ENCODE results near the gene SLC2A1. TPM values are rescaled to one million over a fixed set of nuclear protein-coding genes. Genes with fewer than 3 reads are reported as not detected.

Gene SLC2A1
- total and polyA plus RNA-seq, 9 of the 15 experiments (the other 6 are each of a cell fraction or from before 2014, with no cell fraction given), result 12.6 to 153 (median 48.0) TPM

GRCh38 chr1:42924082-42924850, 34.4 kb downstream of the SLC2A1 start (continued):
- TF ChIP-seq CREB5 (CRISPR knock-in tag; IDR thresholded peaks at IDR 0.05) (no peak), CC2D1A (IDR thresholded peaks at IDR 0.05) (peak; percentile 19; the same call in 1 of the 2 replicates), YY1 (IDR thresholded peaks at IDR 0.05; ENCODE audit: borderline replicate concordance in 1 of 3, control insufficient read depth in 1 of 3, extremely low read depth in 1 of 3, insufficient read depth in 3 of 3, insufficient read length in 1 of 3, insufficient replicate concordance in 2 of 3, low read depth in 1 of 3, low read length in 2 of 3) (peak; percentile 50 to 93 (median 89)), MTF1 (CRISPR knock-in tag; IDR thresholded peaks at IDR 0.05; ENCODE audit: borderline replicate concordance) (no peak), ZFX (CRISPR knock-in tag; IDR thresholded peaks at IDR 0.05) (peak; percentile 53), PHF20 (IDR thresholded peaks at IDR 0.05; ENCODE audit: partially characterized antibody) (peak; percentile 52), HNRNPLL (IDR thresholded peaks at IDR 0.05; ENCODE audit: low read depth, low read length, poor library complexity, severe bottlenecking) (peak; percentile 55), NCOA1 (IDR thresholded peaks at IDR 0.05; ENCODE audit: low read depth) (no peak), TEAD1 (CRISPR knock-in tag; IDR thresholded peaks at IDR 0.05) (peak; percentile 6 to 77; a peak in 1 of 4 replicates), ZNF232 (CRISPR knock-in tag; IDR thresholded peaks at IDR 0.05) (peak; percentile 57), ETV6 (IDR thresholded peaks at IDR 0.05; ENCODE audit: borderline replicate concordance in 1 of 2, low read depth in 2 of 2, low read length in 1 of 2) (no peak), ETV6 (CRISPR knock-in tag; IDR thresholded peaks at IDR 0.05; ENCODE audit: borderline replicate concordance) (no peak), SMAD4 (CRISPR knock-in tag; conservative IDR thresholded peaks at IDR 0.05) (peak; percentile 64), TFAP4 (CRISPR knock-in tag; IDR thresholded peaks at IDR 0.05; ENCODE audit: borderline replicate concordance) (peak; percentile 89), SUPT5H (IDR thresholded peaks at IDR 0.05) (peak; percentile 90), KDM1A (IDR thresholded peaks at IDR 0.05) (0 out of 4 replicates have a peak, but pooled peaks of 1 of the 2 experiments have one; percentile 38), ESRRB (CRISPR knock-in tag; IDR thresholded peaks at IDR 0.05; ENCODE audit: borderline replicate concordance) (peak; percentile 41; the same call in 1 of the 2 replicates), MEIS2 (IDR thresholded peaks at IDR 0.05; ENCODE audit: partially characterized antibody) (peak; percentile 38), RBM14 (IDR thresholded peaks at IDR 0.05; ENCODE audit: borderline replicate concordance, insufficient read depth, low read depth, low read length) (0 out of 2 replicates have a peak, but pooled peaks have one; percentile 15), TAF1 (IDR thresholded peaks at IDR 0.05; ENCODE audit: control insufficient read depth, extremely low read depth, insufficient read depth, low read length, severe bottlenecking) (peak; percentile 76)
- TF ChIP-seq, protein P1, sequence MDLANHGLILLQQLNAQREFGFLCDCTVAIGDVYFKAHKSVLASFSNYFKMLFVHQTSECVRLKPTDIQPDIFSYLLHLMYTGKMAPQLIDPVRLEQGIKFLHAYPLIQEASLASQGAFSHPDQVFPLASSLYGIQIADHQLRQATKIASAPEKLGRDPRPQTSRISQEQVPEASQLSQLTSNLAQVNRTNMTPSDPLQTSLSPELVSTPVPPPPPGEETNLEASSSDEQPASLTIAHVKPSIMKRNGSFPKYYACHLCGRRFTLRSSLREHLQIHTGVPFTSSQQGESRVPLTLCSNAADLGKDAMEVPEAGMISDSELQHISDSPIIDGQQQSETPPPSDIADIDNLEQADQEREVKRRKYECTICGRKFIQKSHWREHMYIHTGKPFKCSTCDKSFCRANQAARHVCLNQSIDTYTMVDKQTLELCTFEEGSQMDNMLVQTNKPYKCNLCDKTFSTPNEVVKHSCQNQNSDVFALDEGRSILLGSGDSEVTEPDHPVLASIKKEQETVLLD (IDR thresholded peaks at IDR 0.05), result peak; percentile 75
- TF ChIP-seq, protein P2, sequence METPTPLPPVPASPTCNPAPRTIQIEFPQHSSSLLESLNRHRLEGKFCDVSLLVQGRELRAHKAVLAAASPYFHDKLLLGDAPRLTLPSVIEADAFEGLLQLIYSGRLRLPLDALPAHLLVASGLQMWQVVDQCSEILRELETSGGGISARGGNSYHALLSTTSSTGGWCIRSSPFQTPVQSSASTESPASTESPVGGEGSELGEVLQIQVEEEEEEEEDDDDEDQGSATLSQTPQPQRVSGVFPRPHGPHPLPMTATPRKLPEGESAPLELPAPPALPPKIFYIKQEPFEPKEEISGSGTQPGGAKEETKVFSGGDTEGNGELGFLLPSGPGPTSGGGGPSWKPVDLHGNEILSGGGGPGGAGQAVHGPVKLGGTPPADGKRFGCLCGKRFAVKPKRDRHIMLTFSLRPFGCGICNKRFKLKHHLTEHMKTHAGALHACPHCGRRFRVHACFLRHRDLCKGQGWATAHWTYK (CRISPR knock-in tag; IDR thresholded peaks at IDR 0.05), result peak; percentile 79
